ENCODE measurements around the gene TSPO. TPM values are rescaled to one million over a fixed set of nuclear protein-coding genes. Genes with fewer than 3 reads are reported as not detected.
A peak's percentile ranks its signal among the peaks of the same experiment; 100 is the strongest.

The TSPO gene
- total RNA-seq, 1 donor from 2014 or later = 124 TPM

DNA sequence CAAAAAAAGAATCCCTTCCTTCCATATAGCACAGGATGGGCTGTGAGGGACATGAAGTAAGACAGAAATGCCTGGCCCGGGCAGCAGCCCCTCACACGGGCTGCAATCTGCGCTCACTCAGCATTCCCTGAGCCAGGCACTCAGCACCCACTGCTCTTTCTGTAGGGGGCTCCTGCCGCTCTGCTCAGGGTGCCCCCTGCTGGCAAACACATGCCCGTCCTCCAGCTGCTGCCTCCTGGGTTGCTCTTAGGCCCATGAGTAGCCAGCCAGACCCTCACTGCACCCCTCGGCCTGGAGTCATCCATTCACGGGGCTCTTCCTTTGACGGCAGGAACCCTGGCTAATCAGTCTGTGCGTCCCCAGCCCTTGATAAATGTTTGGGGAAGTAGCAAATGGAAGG is 15.1 kb upstream of the TSPO start:
- Histone ChIP-seq H3K36me3 (ENCODE audit: insufficient read depth, low read length) (peaks cover 29% of the 10 kb centered on the region), H3K4me2 (ENCODE audit: low read length) (no peak overlapping the region), H3K27me3 (ENCODE audit: insufficient read depth, low read length) (no peaks in the 10 kb centered on the region), H4K20me1 (ENCODE audit: insufficient read depth, low read length) (peaks cover 11% of the 10 kb centered on the region), H3K4me1 (ENCODE audit: insufficient read depth, low read length) (no peaks in the 10 kb centered on the region), H2AFZ (ENCODE audit: low read depth, low read length) (no peak overlapping the region), H3K27ac (ENCODE audit: low read depth, low read length) (no peak overlapping the region), H3K9me3 (ENCODE audit: insufficient read depth, low read depth, low read length) (no peaks in the 10 kb centered on the region), H3K9ac (ENCODE audit: low read length) (no peak overlapping the region), H3K4me3 (ENCODE audit: insufficient read depth, low read depth, low read length) (no peak overlapping the region), H3K79me2 (ENCODE audit: insufficient read depth, low read length) (peaks cover 5% of the 10 kb centered on the region)
- Mint-ChIP-seq H3K36me3 (ENCODE audit: low read depth, unreplicated experiment) (peaks cover 24% of the 10 kb centered on the region), H3K27ac (ENCODE audit: unreplicated experiment) (no peak overlapping the region), H3K27me3 (ENCODE audit: low read depth, unreplicated experiment) (no peaks in the 10 kb centered on the region), H3K9me3 (ENCODE audit: unreplicated experiment) (no peaks in the 10 kb centered on the region), H3K4me1 (ENCODE audit: low read depth, unreplicated experiment) (peaks cover 6% of the 10 kb centered on the region), H3K4me3 (ENCODE audit: unreplicated experiment) (no peak overlapping the region)
- DNase-seq (ENCODE audit: low read depth) = no peak
- no peak for FAIRE-seq
- no peak for TF ChIP-seq EZH2 (IDR thresholded peaks at IDR 0.05; ENCODE audit: insufficient read depth, low read length)
- TF ChIP-seq, protein P1, sequence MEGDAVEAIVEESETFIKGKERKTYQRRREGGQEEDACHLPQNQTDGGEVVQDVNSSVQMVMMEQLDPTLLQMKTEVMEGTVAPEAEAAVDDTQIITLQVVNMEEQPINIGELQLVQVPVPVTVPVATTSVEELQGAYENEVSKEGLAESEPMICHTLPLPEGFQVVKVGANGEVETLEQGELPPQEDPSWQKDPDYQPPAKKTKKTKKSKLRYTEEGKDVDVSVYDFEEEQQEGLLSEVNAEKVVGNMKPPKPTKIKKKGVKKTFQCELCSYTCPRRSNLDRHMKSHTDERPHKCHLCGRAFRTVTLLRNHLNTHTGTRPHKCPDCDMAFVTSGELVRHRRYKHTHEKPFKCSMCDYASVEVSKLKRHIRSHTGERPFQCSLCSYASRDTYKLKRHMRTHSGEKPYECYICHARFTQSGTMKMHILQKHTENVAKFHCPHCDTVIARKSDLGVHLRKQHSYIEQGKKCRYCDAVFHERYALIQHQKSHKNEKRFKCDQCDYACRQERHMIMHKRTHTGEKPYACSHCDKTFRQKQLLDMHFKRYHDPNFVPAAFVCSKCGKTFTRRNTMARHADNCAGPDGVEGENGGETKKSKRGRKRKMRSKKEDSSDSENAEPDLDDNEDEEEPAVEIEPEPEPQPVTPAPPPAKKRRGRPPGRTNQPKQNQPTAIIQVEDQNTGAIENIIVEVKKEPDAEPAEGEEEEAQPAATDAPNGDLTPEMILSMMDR (IDR thresholded peaks at IDR 0.05; ENCODE audit: insufficient read depth, low read depth, low read length) = peak; percentile 50

DNA sequence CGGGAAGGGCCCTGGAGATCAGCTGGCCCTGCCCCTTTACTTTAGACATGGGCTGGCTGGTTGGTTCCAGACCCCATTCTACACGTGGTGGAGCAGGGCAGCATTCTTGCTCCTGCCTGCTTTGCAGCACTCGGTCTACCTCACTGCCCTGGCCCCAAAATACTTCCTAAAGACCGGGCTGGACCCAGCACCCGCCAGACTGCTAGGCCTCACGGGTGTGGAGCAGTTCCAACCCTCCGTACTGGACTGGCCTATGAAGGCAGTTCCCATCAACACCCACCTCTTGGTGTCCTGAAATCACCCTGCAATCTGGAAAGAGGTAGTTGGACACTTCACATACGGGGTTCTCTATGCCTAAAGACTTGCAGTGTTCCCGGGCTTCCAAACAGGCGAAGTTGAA is 14.6 kb upstream of the TSPO start:
- Histone ChIP-seq H2AFZ (ENCODE audit: low read depth, low read length) (no peak overlapping the region), H4K20me1 (ENCODE audit: insufficient read depth, low read length) (peaks cover 14% of the 10 kb centered on the region), H3K9me3 (ENCODE audit: insufficient read depth, low read depth, low read length) (no peaks in the 10 kb centered on the region), H3K27me3 (ENCODE audit: insufficient read depth, low read length) (no peaks in the 10 kb centered on the region), H3K9ac (ENCODE audit: low read length) (no peak overlapping the region), H3K4me2 (ENCODE audit: low read length) (no peak overlapping the region), H3K4me3 (ENCODE audit: insufficient read depth, low read depth, low read length) (no peak overlapping the region), H3K4me1 (ENCODE audit: insufficient read depth, low read length) (peaks cover under 1% of the 10 kb centered on the region), H3K36me3 (ENCODE audit: insufficient read depth, low read length) (peaks cover 26% of the 10 kb centered on the region), H3K27ac (ENCODE audit: low read depth, low read length) (no peak overlapping the region), H3K79me2 (ENCODE audit: insufficient read depth, low read length) (peaks cover 9% of the 10 kb centered on the region)
- no peak overlapping the region for H3K4me3 Mint-ChIP-seq (ENCODE audit: unreplicated experiment)
- H3K9me3 Mint-ChIP-seq (ENCODE audit: unreplicated experiment) = no peaks in the 10 kb centered on the region
- no peaks in the 10 kb centered on the region for H3K27me3 Mint-ChIP-seq (ENCODE audit: low read depth, unreplicated experiment)
- H3K4me1 Mint-ChIP-seq (ENCODE audit: low read depth, unreplicated experiment) = peaks cover 6% of the 10 kb centered on the region
- H3K36me3 Mint-ChIP-seq (ENCODE audit: low read depth, unreplicated experiment) = peaks cover 24% of the 10 kb centered on the region
- FAIRE-seq = no peak
- no peak for DNase-seq (ENCODE audit: low read depth)
- no peak overlapping the region for H3K27ac Mint-ChIP-seq (ENCODE audit: unreplicated experiment)
- no peak for TF ChIP-seq EZH2 (IDR thresholded peaks at IDR 0.05; ENCODE audit: insufficient read depth, low read length)
- TF ChIP-seq, protein P1 (IDR thresholded peaks at IDR 0.05; ENCODE audit: insufficient read depth, low read depth, low read length) = no peak

DNA sequence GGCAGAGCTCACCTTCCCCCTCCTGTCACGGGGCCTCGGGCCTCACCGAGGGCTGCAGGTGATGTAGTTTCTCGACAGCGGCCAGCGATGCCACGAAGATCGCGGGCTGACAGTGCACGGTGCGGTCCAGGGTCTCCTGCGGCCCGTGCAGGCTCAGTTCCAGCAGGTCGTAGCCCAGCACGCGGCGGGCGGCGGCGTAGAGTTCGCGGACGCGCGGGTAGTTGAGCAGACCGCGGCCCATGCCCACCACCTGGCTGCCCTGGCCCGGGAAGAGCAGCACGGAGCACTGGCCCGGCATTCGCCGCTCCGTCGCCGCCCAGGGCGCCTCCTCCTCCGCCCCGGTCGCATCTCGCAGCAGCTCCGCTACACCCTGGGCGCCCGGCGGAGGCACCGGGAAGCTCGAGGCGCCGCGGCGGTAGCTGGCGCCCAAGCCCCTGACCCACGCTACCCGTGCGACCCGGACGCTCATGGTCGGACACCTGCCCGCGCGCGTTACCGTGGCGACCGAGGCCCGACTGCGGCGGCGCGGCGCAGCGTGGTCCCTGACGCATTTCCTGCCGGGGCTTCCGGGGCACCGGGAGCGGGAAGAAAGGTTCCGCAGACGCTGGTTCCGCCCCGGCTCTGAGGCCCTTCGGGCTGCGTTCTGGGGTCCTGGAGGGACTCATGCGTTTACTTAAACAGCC is 8.3 kb upstream of the TSPO start, which contains the start of gene MCAT:
MCAT (minus strand) TSS at position 519 of the 683 bp plus-strand sequence; CDS start at position 469, 50 bp downstream.
- H3K4me3 Mint-ChIP-seq (ENCODE audit: unreplicated experiment) = peak within 1 kb of the TSS; percentile 89
- peak within 1 kb of the TSS; percentile 99 for H3K4me2 ChIP-seq (ENCODE audit: low read length)
- H3K9ac ChIP-seq (ENCODE audit: low read length) = peak within 1 kb of the TSS; percentile 88
- H3K27me3 Mint-ChIP-seq (ENCODE audit: low read depth, unreplicated experiment) = no peaks in the 10 kb centered on the region
- peak within 1 kb of the TSS; percentile 81 for H3K27ac ChIP-seq (ENCODE audit: low read depth, low read length)
- FAIRE-seq (no peak), DNase-seq (ENCODE audit: low read depth) (peak; percentile 55)
- peak within 1 kb of the TSS; percentile 93 for H2AFZ ChIP-seq (ENCODE audit: low read depth, low read length)
- H3K27me3 ChIP-seq (ENCODE audit: insufficient read depth, low read length) = no peaks in the 10 kb centered on the region
- H3K4me3 ChIP-seq (ENCODE audit: insufficient read depth, low read depth, low read length) = peak within 1 kb of the TSS; percentile 93
- no peaks in the 10 kb centered on the region for H3K9me3 ChIP-seq (ENCODE audit: insufficient read depth, low read depth, low read length)
- H3K36me3 ChIP-seq (ENCODE audit: insufficient read depth, low read length) = peaks cover 5% of the 10 kb centered on the region
- TF ChIP-seq, protein P1 (IDR thresholded peaks at IDR 0.05; ENCODE audit: insufficient read depth, low read depth, low read length) = no peak
- no peak for TF ChIP-seq EZH2 (IDR thresholded peaks at IDR 0.05; ENCODE audit: insufficient read depth, low read length)
- peaks cover 7% of the 10 kb centered on the region for H3K4me1 ChIP-seq (ENCODE audit: insufficient read depth, low read length)
- peak within 1 kb of the TSS; percentile 71 for H3K27ac Mint-ChIP-seq (ENCODE audit: unreplicated experiment)
- no peaks in the 10 kb centered on the region for H3K9me3 Mint-ChIP-seq (ENCODE audit: unreplicated experiment)
- peaks cover 22% of the 10 kb centered on the region for H3K79me2 ChIP-seq (ENCODE audit: insufficient read depth, low read length)
- H3K4me1 Mint-ChIP-seq (ENCODE audit: low read depth, unreplicated experiment) = no peaks in the 10 kb centered on the region
- H4K20me1 ChIP-seq (ENCODE audit: insufficient read depth, low read length) = peaks cover 9% of the 10 kb centered on the region
- H3K36me3 Mint-ChIP-seq (ENCODE audit: low read depth, unreplicated experiment) = peaks cover 8% of the 10 kb centered on the region
